ENCODE results near the gene MRPS15.

MRPS15 gene

GRCh38 chr1:36419569-36419968 is 44.6 kb downstream of the MRPS15 start:
- no CpG with 5 or more reads among the region's 4 CpGs for WGBS, 2 donors (ENCODE audit: extremely low coverage in 2 of 2, insufficient read length in 2 of 2, insufficient replicate concordance in 1 of 2)
- DNase-seq (ENCODE audit: low spot score): no peak
- H3K9me3 ChIP-seq (replicated peaks in 1 of 2; ENCODE audit: control insufficient read depth in 2 of 2, insufficient read depth in 1 of 2, low read depth in 1 of 2, low read length in 2 of 2): no peaks in the 10 kb centered on the region

GRCh38 chr1:36419140-36419539 is 45.0 kb downstream of the MRPS15 start:
- Histone ChIP-seq H2BK12ac (ENCODE audit: low read length) (no peak overlapping the region), H2BK15ac (ENCODE audit: low read length) (no peak overlapping the region), H2BK120ac (ENCODE audit: low read depth, low read length) (no peak overlapping the region), H3K9me3 (replicated peaks in 1 of 2; ENCODE audit: control insufficient read depth in 2 of 2, insufficient read depth in 1 of 2, low read depth in 1 of 2, low read length in 2 of 2) (no peaks in the 10 kb centered on the region), H4K91ac (ENCODE audit: low read depth, low read length, poor library complexity) (no peak overlapping the region), H3K18ac (ENCODE audit: low read length) (no peak overlapping the region), H3K4me1 (ENCODE audit: control insufficient read depth in 2 of 2, insufficient read depth in 1 of 2, low read depth in 1 of 2, low read length in 2 of 2) (no peaks in the 10 kb centered on the region), H3K4ac (ENCODE audit: low read length) (no peak overlapping the region), H3K4me3 (ENCODE audit: low read length in 2 of 2) (no peak overlapping the region), H3K23ac (ENCODE audit: low read depth, low read length, poor library complexity) (no peak overlapping the region), H2BK5ac (ENCODE audit: low read length) (no peak overlapping the region), H3K4me2 (ENCODE audit: insufficient read depth, low read length, poor library complexity, severe bottlenecking) (no peak overlapping the region), H2AFZ (ENCODE audit: low read length) (no peak overlapping the region), H3K9ac (ENCODE audit: low read depth, low read length, poor library complexity) (no peak overlapping the region), H3K27ac (replicated peaks; ENCODE audit: low read length) (no peak overlapping the region), H4K8ac (ENCODE audit: low read depth, low read length) (no peak overlapping the region), H2AK5ac (ENCODE audit: low read depth, low read length) (no peak overlapping the region), H3K79me1 (ENCODE audit: low read depth, low read length) (no peaks in the 10 kb centered on the region), H3K27me3 (ENCODE audit: control insufficient read depth in 3 of 3, insufficient read depth in 3 of 3, low read depth in 1 of 3, low read length in 3 of 3) (no peaks in the 10 kb centered on the region), H3K14ac (ENCODE audit: low read length) (no peak overlapping the region), H3K36me3 (replicated peaks in 1 of 2; ENCODE audit: control insufficient read depth in 2 of 2, insufficient read depth in 2 of 2, low read length in 2 of 2) (peaks cover 7 to 54% of the 10 kb centered on the region in 2 donors)
- no CpG with 5 or more reads among the region's 3 CpGs for WGBS, 2 donors (ENCODE audit: extremely low coverage in 2 of 2, insufficient read length in 2 of 2, insufficient replicate concordance in 1 of 2)
- DNase-seq (ENCODE audit: low spot score): no peak

More at GRCh38 chr1:36419569-36419968, 44.6 kb downstream of the MRPS15 start:
- H2BK120ac ChIP-seq (ENCODE audit: low read depth, low read length): no peak overlapping the region
- no peak overlapping the region for H4K91ac ChIP-seq (ENCODE audit: low read depth, low read length, poor library complexity)
- no peak overlapping the region for H2BK12ac ChIP-seq (ENCODE audit: low read length)
- H3K18ac ChIP-seq (ENCODE audit: low read length): no peak overlapping the region
- H3K27me3 ChIP-seq (ENCODE audit: control insufficient read depth in 3 of 3, insufficient read depth in 3 of 3, low read depth in 1 of 3, low read length in 3 of 3): no peaks in the 10 kb centered on the region
- no peak overlapping the region for H3K23ac ChIP-seq (ENCODE audit: low read depth, low read length, poor library complexity)
- H2BK15ac ChIP-seq (ENCODE audit: low read length): no peak overlapping the region
- H3K79me1 ChIP-seq (ENCODE audit: low read depth, low read length): no peaks in the 10 kb centered on the region
- H2AK5ac ChIP-seq (ENCODE audit: low read depth, low read length): no peak overlapping the region
- no peak overlapping the region for H3K9ac ChIP-seq (ENCODE audit: low read depth, low read length, poor library complexity)
- H2BK5ac ChIP-seq (ENCODE audit: low read length): no peak overlapping the region
- H3K36me3 ChIP-seq (replicated peaks in 1 of 2; ENCODE audit: control insufficient read depth in 2 of 2, insufficient read depth in 2 of 2, low read length in 2 of 2): peaks cover 7 to 54% of the 10 kb centered on the region in 2 donors
- no peak overlapping the region for H3K14ac ChIP-seq (ENCODE audit: low read length)
- H3K4me3 ChIP-seq (ENCODE audit: low read length in 2 of 2): no peak overlapping the region
- H2AFZ ChIP-seq (ENCODE audit: low read length): no peak overlapping the region
- no peaks in the 10 kb centered on the region for H3K4me1 ChIP-seq (ENCODE audit: control insufficient read depth in 2 of 2, insufficient read depth in 1 of 2, low read depth in 1 of 2, low read length in 2 of 2)
- H3K4ac ChIP-seq (ENCODE audit: low read length): no peak overlapping the region
- H4K8ac ChIP-seq (ENCODE audit: low read depth, low read length): no peak overlapping the region
- no peak overlapping the region for H3K4me2 ChIP-seq (ENCODE audit: insufficient read depth, low read length, poor library complexity, severe bottlenecking)
- H3K27ac ChIP-seq (replicated peaks; ENCODE audit: low read length): no peak overlapping the region

- no peak overlapping the region for H4K8ac ChIP-seq (ENCODE audit: low read depth, low read length)
- H3K14ac ChIP-seq (ENCODE audit: low read length): no peak overlapping the region
- H3K4me2 ChIP-seq (ENCODE audit: insufficient read depth, low read length, poor library complexity, severe bottlenecking): no peak overlapping the region
- H3K27me3 ChIP-seq (ENCODE audit: control insufficient read depth in 3 of 3, insufficient read depth in 3 of 3, low read depth in 1 of 3, low read length in 3 of 3): no peaks in the 10 kb centered on the region
- DNase-seq (ENCODE audit: low spot score): no peak
- no peak overlapping the region for H2BK12ac ChIP-seq (ENCODE audit: low read length)
- no peak overlapping the region for H2AFZ ChIP-seq (ENCODE audit: low read length)
- no peak overlapping the region for H2BK120ac ChIP-seq (ENCODE audit: low read depth, low read length)
- no peak overlapping the region for H3K18ac ChIP-seq (ENCODE audit: low read length)
- H3K9ac ChIP-seq (ENCODE audit: low read depth, low read length, poor library complexity): no peak overlapping the region
- peaks cover 7 to 60% of the 10 kb centered on the region in 2 donors for H3K36me3 ChIP-seq (replicated peaks in 1 of 2; ENCODE audit: control insufficient read depth in 2 of 2, insufficient read depth in 2 of 2, low read length in 2 of 2)
- no CpG with 5 or more reads among the region's 9 CpGs for WGBS, 2 donors (ENCODE audit: extremely low coverage in 2 of 2, insufficient read length in 2 of 2, insufficient replicate concordance in 1 of 2)
- H4K91ac ChIP-seq (ENCODE audit: low read depth, low read length, poor library complexity): no peak overlapping the region
- H2AK5ac ChIP-seq (ENCODE audit: low read depth, low read length): no peak overlapping the region
- no peaks in the 10 kb centered on the region for H3K79me1 ChIP-seq (ENCODE audit: low read depth, low read length)
- no peak overlapping the region for H3K23ac ChIP-seq (ENCODE audit: low read depth, low read length, poor library complexity)
- no peak overlapping the region for H2BK5ac ChIP-seq (ENCODE audit: low read length)
- no peak overlapping the region for H3K4me3 ChIP-seq (ENCODE audit: low read length in 2 of 2)
- H3K9me3 ChIP-seq (replicated peaks in 1 of 2; ENCODE audit: control insufficient read depth in 2 of 2, insufficient read depth in 1 of 2, low read depth in 1 of 2, low read length in 2 of 2): no peaks in the 10 kb centered on the region
- H3K4me1 ChIP-seq (ENCODE audit: control insufficient read depth in 2 of 2, insufficient read depth in 1 of 2, low read depth in 1 of 2, low read length in 2 of 2): no peaks in the 10 kb centered on the region
- H3K27ac ChIP-seq (replicated peaks; ENCODE audit: low read length): no peak overlapping the region
- H3K4ac ChIP-seq (ENCODE audit: low read length): no peak overlapping the region
- H2BK15ac ChIP-seq (ENCODE audit: low read length): no peak overlapping the region
These were observed 46.3 kb downstream of the MRPS15 start for GRCh38 chr1:36417931-36418330.

GRCh38 chr1:36415661-36416326 is 48.4 kb downstream of the MRPS15 start:
- no CpG with 5 or more reads among the region's 15 CpGs for WGBS, 2 donors (ENCODE audit: extremely low coverage in 2 of 2, insufficient read length in 2 of 2, insufficient replicate concordance in 1 of 2)
- Histone ChIP-seq H2AFZ (ENCODE audit: low read length) (no peak overlapping the region), H3K36me3 (replicated peaks in 1 of 2; ENCODE audit: control insufficient read depth in 2 of 2, insufficient read depth in 2 of 2, low read length in 2 of 2) (peaks cover 5 to 47% of the 10 kb centered on the region in 2 donors), H2BK5ac (ENCODE audit: low read length) (no peak overlapping the region), H3K4me2 (ENCODE audit: insufficient read depth, low read length, poor library complexity, severe bottlenecking) (no peak overlapping the region), H3K4me1 (ENCODE audit: control insufficient read depth in 2 of 2, insufficient read depth in 1 of 2, low read depth in 1 of 2, low read length in 2 of 2) (no peaks in the 10 kb centered on the region), H3K14ac (ENCODE audit: low read length) (no peak overlapping the region), H2BK12ac (ENCODE audit: low read length) (no peak overlapping the region), H3K27me3 (ENCODE audit: control insufficient read depth in 3 of 3, insufficient read depth in 3 of 3, low read depth in 1 of 3, low read length in 3 of 3) (no peaks in the 10 kb centered on the region), H2BK120ac (ENCODE audit: low read depth, low read length) (no peak overlapping the region), H3K27ac (replicated peaks; ENCODE audit: low read length) (no peak overlapping the region), H3K4ac (ENCODE audit: low read length) (no peak overlapping the region), H2AK5ac (ENCODE audit: low read depth, low read length) (no peak overlapping the region), H3K18ac (ENCODE audit: low read length) (no peak overlapping the region), H2BK15ac (ENCODE audit: low read length) (no peak overlapping the region), H3K9me3 (replicated peaks in 1 of 2; ENCODE audit: control insufficient read depth in 2 of 2, insufficient read depth in 1 of 2, low read depth in 1 of 2, low read length in 2 of 2) (peaks cover 0 to 3% of the 10 kb centered on the region in 2 donors), H3K23ac (ENCODE audit: low read depth, low read length, poor library complexity) (no peak overlapping the region), H3K4me3 (ENCODE audit: low read length in 2 of 2) (no peak overlapping the region), H4K91ac (ENCODE audit: low read depth, low read length, poor library complexity) (no peak overlapping the region), H3K79me1 (ENCODE audit: low read depth, low read length) (peaks cover 2% of the 10 kb centered on the region), H4K8ac (ENCODE audit: low read depth, low read length) (no peak overlapping the region), H3K9ac (ENCODE audit: low read depth, low read length, poor library complexity) (no peak overlapping the region)
- no peak for DNase-seq (ENCODE audit: low spot score)

Data from neuronal stem cell (in vitro differentiated cells).